WTC11 (cell line): Measurements from ENCODE around the gene FOXL1. TPM values are rescaled to one million over a fixed set of nuclear protein-coding genes. Genes with fewer than 3 reads are reported as not detected.

Experiments
- ATAC-seq: fragments of 200-7000 bp; cut with Tn5 transposase; 2 replicates; pipeline ENCODE4 v1.10.0; 2021; ENCODE audit warnings: mild to moderate bottlenecking, moderate library complexity
- CTCF ChIA-PET: fragments of 300-600 bp; sonication (Branson Sonifier 250); formaldehyde crosslinking; loops from one replicate; lab custom pipeline; 2021; ENCODE audit warnings: antibody characterized with exemption; lab: Charles Lee
- POLR2A ChIA-PET: fragments of 350-600 bp; sonication (Branson Sonifier 250); formaldehyde crosslinking; loops from one replicate; lab custom pipeline; 2021; ENCODE audit warnings: antibody characterized with exemption; lab: Charles Lee
- DNase-seq: peaks from one replicate; pipeline ENCODE4 v3.0.0; 2021; ENCODE audit warnings: low spot score
- H3K27ac Mint-ChIP-seq: 2 replicates; pipeline ENCODE4 v1.8.0; 2021; ENCODE audit warnings: mixed read lengths
- H3K27me3 Mint-ChIP-seq: 2 replicates; pipeline ENCODE4 v1.8.0; 2021; ENCODE audit warnings: low read depth, mild to moderate bottlenecking, moderate library complexity, mixed read lengths
- H3K36me3 Mint-ChIP-seq: 2 replicates; pipeline ENCODE4 v1.8.0; 2021; ENCODE audit warnings: mixed read lengths
- H3K4me1 Mint-ChIP-seq: 2 replicates; pipeline ENCODE4 v1.8.0; 2022; ENCODE audit warnings: mixed read lengths
- H3K4me3 Mint-ChIP-seq: 2 replicates; pipeline ENCODE4 v1.8.0; 2021; ENCODE audit warnings: mild to moderate bottlenecking, moderate library complexity, mixed read lengths
- H3K9me3 Mint-ChIP-seq: 2 replicates; pipeline ENCODE4 v1.8.0; 2021; ENCODE audit warnings: mixed read lengths
- AR ChIP-seq: fragments of 250-450 bp; sonication (Bioruptor Pico); IDR thresholded peaks from 2 replicates; pipeline ENCODE4 v1.9.0; 2021; ENCODE audit warnings: mild to moderate bottlenecking
- CTCF ChIP-seq: fragments of 200-600 bp; IDR thresholded peaks from 2 replicates; pipeline ENCODE4 v1.8.0; 2022; ENCODE audit warnings: antibody characterized with exemption
- E2F5 ChIP-seq: sonication (generic); formaldehyde crosslinking; IDR thresholded peaks from 2 replicates; pipeline ENCODE4 v1.8.1; 2022; ENCODE audit warnings: mild to moderate bottlenecking, moderate library complexity, missing genetic modification reagents
- EMX1 ChIP-seq: fragments of 250-450 bp; sonication (Bioruptor Pico); IDR thresholded peaks from 2 replicates; pipeline ENCODE4 v1.8.0; 2021; ENCODE audit warnings: mild to moderate bottlenecking
- ERG ChIP-seq: fragments of 250-450 bp; sonication (Bioruptor Pico); IDR thresholded peaks from 2 replicates; pipeline ENCODE4 v1.8.0; 2021; ENCODE audit warnings: mild to moderate bottlenecking
- MYBL2 ChIP-seq: sonication (generic); formaldehyde crosslinking; IDR thresholded peaks from 2 replicates; pipeline ENCODE4 v1.8.1; 2023; ENCODE audit warnings: mild to moderate bottlenecking, moderate library complexity, missing genetic modification reagents
- PRDM15 ChIP-seq: sonication (generic); formaldehyde crosslinking; IDR thresholded peaks from 2 replicates; pipeline ENCODE4 v1.8.0; 2022; ENCODE audit warnings: missing genetic modification reagents
- SOX15 ChIP-seq: fragments of 250-450 bp; sonication (Bioruptor Pico); IDR thresholded peaks from 2 replicates; pipeline ENCODE4 v1.9.0; 2021; ENCODE audit warnings: mild to moderate bottlenecking
- ZNF232 ChIP-seq: sonication (generic); formaldehyde crosslinking; IDR thresholded peaks from 2 replicates; pipeline ENCODE4 v1.8.0; 2022; ENCODE audit warnings: mild to moderate bottlenecking, missing genetic modification reagents
- ZNF317 ChIP-seq: sonication (generic); formaldehyde crosslinking; IDR thresholded peaks from 2 replicates; pipeline ENCODE4 v1.8.1; 2023; ENCODE audit warnings: low read depth, mild to moderate bottlenecking, moderate library complexity, missing genetic modification reagents, borderline replicate concordance
- ZNF423 ChIP-seq: fragments of 250-450 bp; sonication (Bioruptor Pico); IDR thresholded peaks from 2 replicates; pipeline ENCODE4 v2.1.2; 2022; ENCODE audit warnings: mild to moderate bottlenecking, moderate library complexity
- ZNF425 ChIP-seq: fragments of 250-450 bp; sonication (Bioruptor Pico); conservative IDR thresholded peaks from 2 replicates; pipeline ENCODE4 v1.9.0; 2021; ENCODE audit warnings: mild to moderate bottlenecking
- total RNA-seq: library from RNA; stranded (reverse); gene quantifications from 3 replicates; pipeline ENCODE4 v1.2.3, GENCODE V29; 2021

FOXL1 gene
- total RNA-seq, 1 experiment from 2014 or later: 0.33 TPM

GRCh38 chr16:86554917-86555703, 23.2 kb upstream of the FOXL1 start, which contains the start of gene MTHFSD (continued):
- no peak for TF ChIP-seq ERG
- TF ChIP-seq SOX15 (CRISPR knock-in tag): no peak

GRCh38 chr16:86555704-86556075, 22.7 kb upstream of the FOXL1 start:
- no peaks in the 10 kb centered on the region for H3K9me3 Mint-ChIP-seq
- no peak for ATAC-seq
- peak overlapping the region; percentile 57; the same call in 1 of the 2 replicates for H3K27ac Mint-ChIP-seq
- H3K4me3 Mint-ChIP-seq: peak overlapping the region; percentile 94
- POLR2A ChIA-PET: no interaction called here
- TF ChIP-seq ZNF317 (CRISPR knock-in tag) (no peak), EMX1 (CRISPR knock-in tag) (no peak), ZNF425 (CRISPR knock-in tag) (no peak), E2F5 (no peak), CTCF (no peak)
- DNase-seq: no peak
- peaks cover 9% of the 10 kb centered on the region; the same call in 1 of the 2 replicates for H3K4me1 Mint-ChIP-seq
- no peaks in the 10 kb centered on the region; the same call in 1 of the 2 replicates for H3K27me3 Mint-ChIP-seq
- no peaks in the 10 kb centered on the region for H3K36me3 Mint-ChIP-seq
- CTCF ChIA-PET: interaction anchor here (0.6 to 1.0 kb wide), 2 partner anchors 38 to 521 kb away, joined by 3 to 4 read pairs; no protein-coding TSS in a partner anchor

- TF ChIP-seq AR (CRISPR knock-in tag): no peak
- TF ChIP-seq, all 79 proteins: peak for 0
- CTCF ChIA-PET: interaction anchor here (0.7 kb wide), 1 partner anchor 722 kb away, joined by 3 read pairs; no protein-coding TSS in a partner anchor
- no peak for DNase-seq
- no peak for ATAC-seq
- POLR2A ChIA-PET: no interaction called here
- Mint-ChIP-seq H3K36me3 (no peaks in the 10 kb centered on the region), H3K4me1 (peaks cover 9% of the 10 kb centered on the region; the same call in 1 of the 2 replicates), H3K9me3 (no peaks in the 10 kb centered on the region), H3K27me3 (peaks cover under 1% of the 10 kb centered on the region; the same call in 1 of the 2 replicates), H3K4me3 (no peak overlapping the region; the same call in 1 of the 2 replicates), H3K27ac (no peak overlapping the region)
Measured at GRCh38 chr16:86556576-86556975, 21.8 kb upstream of the FOXL1 start.

GRCh38 chr16:86557587-86557986, 20.8 kb upstream of the FOXL1 start:
- ATAC-seq (no peak), DNase-seq (no peak)
- Mint-ChIP-seq H3K36me3 (no peaks in the 10 kb centered on the region), H3K27ac (no peak overlapping the region), H3K4me1 (peaks cover 9% of the 10 kb centered on the region; the same call in 1 of the 2 replicates), H3K9me3 (no peaks in the 10 kb centered on the region), H3K27me3 (peaks cover 10% of the 10 kb centered on the region), H3K4me3 (no peak overlapping the region)
- POLR2A ChIA-PET: no interaction called here
- CTCF ChIA-PET: no interaction called here
- TF ChIP-seq PRDM15: no peak
- TF ChIP-seq ZNF232: no peak
- TF ChIP-seq MYBL2 (CRISPR knock-in tag): no peak
- TF ChIP-seq ZNF423 (CRISPR knock-in tag): no peak
- TF ChIP-seq AR (CRISPR knock-in tag): no peak
